ENCODE data around the gene TGFBR3. TPM values are rescaled to one million over a fixed set of nuclear protein-coding genes. Genes with fewer than 3 reads are reported as not detected.

The TGFBR3 gene
- total RNA-seq, 1 experiment from 2014 or later = 4.2 TPM

DNA sequence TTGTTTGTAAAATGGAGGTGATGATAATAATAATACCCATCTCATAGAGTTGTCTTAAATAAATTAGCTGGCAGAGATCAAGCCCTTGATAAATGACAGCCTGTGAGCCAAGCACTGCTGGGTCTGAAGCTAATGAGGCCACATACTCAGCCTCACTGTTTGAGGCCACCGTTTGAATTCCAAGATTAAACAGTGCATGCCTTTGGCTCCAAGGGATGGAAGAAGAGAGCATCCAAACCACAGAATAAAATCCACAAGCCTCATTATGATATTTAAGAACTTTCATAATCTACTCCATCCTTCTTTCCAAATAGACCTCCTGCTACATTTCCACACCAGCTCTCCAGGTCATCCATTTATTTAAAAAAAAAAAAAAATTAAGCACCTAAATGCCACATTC is 29.0 kb downstream of the TGFBR3 start (continued):
- TF ChIP-seq ZNF317 (CRISPR knock-in tag; IDR thresholded peaks at IDR 0.05; ENCODE audit: borderline replicate concordance, low read depth) (no peak), ZNF423 (CRISPR knock-in tag; IDR thresholded peaks at IDR 0.05) (no peak), ZNF671 (CRISPR knock-in tag; IDR thresholded peaks at IDR 0.05) (no peak), ZNF263 (CRISPR knock-in tag; IDR thresholded peaks at IDR 0.05; ENCODE audit: low read depth) (no peak), RELA (CRISPR knock-in tag; IDR thresholded peaks at IDR 0.05; ENCODE audit: borderline replicate concordance) (no peak)
- TF ChIP-seq, protein P1, sequence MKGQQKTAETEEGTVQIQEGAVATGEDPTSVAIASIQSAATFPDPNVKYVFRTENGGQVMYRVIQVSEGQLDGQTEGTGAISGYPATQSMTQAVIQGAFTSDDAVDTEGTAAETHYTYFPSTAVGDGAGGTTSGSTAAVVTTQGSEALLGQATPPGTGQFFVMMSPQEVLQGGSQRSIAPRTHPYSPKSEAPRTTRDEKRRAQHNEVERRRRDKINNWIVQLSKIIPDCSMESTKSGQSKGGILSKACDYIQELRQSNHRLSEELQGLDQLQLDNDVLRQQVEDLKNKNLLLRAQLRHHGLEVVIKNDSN (CRISPR knock-in tag; IDR thresholded peaks at IDR 0.05) = no peak
- TF ChIP-seq, protein P2, sequence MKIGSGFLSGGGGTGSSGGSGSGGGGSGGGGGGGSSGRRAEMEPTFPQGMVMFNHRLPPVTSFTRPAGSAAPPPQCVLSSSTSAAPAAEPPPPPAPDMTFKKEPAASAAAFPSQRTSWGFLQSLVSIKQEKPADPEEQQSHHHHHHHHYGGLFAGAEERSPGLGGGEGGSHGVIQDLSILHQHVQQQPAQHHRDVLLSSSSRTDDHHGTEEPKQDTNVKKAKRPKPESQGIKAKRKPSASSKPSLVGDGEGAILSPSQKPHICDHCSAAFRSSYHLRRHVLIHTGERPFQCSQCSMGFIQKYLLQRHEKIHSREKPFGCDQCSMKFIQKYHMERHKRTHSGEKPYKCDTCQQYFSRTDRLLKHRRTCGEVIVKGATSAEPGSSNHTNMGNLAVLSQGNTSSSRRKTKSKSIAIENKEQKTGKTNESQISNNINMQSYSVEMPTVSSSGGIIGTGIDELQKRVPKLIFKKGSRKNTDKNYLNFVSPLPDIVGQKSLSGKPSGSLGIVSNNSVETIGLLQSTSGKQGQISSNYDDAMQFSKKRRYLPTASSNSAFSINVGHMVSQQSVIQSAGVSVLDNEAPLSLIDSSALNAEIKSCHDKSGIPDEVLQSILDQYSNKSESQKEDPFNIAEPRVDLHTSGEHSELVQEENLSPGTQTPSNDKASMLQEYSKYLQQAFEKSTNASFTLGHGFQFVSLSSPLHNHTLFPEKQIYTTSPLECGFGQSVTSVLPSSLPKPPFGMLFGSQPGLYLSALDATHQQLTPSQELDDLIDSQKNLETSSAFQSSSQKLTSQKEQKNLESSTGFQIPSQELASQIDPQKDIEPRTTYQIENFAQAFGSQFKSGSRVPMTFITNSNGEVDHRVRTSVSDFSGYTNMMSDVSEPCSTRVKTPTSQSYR (CRISPR knock-in tag; IDR thresholded peaks at IDR 0.05) = no peak

DNA sequence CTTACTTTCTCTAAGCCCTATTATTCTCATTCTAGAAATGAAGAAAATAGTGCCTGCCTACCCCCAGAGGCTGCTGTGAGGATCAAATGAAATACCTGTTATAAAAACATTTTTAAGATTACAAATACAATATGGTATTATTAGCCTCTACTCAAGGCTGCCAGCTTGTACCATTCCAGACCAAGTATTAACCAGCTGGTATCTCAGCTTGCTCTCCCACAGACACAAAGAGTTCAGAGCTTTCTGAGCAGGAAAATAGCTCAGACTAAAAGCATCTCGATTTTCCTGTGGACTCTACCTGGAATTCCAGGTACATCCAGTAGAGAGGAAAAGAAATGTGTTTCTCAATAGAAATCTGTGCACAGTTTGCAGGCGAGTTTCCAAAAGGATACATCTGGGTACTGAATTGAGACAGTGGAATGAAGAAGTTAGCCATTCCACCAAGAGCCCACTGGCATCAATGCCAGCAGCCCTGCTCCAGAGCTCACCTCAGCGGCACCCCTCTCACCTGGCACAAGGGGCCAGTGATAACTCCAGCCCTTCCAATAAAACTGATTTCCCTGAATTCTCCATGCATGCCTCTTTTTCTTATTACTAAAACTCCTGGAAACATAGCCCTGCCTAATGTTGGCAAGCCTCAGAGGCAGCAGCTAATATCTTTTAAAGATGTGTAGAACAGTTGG is 31.0 kb downstream of the TGFBR3 start:
- no peaks in the 10 kb centered on the region for H3K4me1 Mint-ChIP-seq
- POLR2A ChIA-PET = no interaction called here
- DNase-seq (ENCODE audit: low spot score) = no peak
- no peaks in the 10 kb centered on the region for H3K27me3 Mint-ChIP-seq (ENCODE audit: low read depth)
- peaks cover 3% of the 10 kb centered on the region for H3K9me3 Mint-ChIP-seq
- ATAC-seq = no peak
- H3K27ac Mint-ChIP-seq = no peak overlapping the region
- TF ChIP-seq, protein P3, sequence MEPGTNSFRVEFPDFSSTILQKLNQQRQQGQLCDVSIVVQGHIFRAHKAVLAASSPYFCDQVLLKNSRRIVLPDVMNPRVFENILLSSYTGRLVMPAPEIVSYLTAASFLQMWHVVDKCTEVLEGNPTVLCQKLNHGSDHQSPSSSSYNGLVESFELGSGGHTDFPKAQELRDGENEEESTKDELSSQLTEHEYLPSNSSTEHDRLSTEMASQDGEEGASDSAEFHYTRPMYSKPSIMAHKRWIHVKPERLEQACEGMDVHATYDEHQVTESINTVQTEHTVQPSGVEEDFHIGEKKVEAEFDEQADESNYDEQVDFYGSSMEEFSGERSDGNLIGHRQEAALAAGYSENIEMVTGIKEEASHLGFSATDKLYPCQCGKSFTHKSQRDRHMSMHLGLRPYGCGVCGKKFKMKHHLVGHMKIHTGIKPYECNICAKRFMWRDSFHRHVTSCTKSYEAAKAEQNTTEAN (CRISPR knock-in tag; IDR thresholded peaks at IDR 0.05) = no peak
- TF ChIP-seq, protein P4, sequence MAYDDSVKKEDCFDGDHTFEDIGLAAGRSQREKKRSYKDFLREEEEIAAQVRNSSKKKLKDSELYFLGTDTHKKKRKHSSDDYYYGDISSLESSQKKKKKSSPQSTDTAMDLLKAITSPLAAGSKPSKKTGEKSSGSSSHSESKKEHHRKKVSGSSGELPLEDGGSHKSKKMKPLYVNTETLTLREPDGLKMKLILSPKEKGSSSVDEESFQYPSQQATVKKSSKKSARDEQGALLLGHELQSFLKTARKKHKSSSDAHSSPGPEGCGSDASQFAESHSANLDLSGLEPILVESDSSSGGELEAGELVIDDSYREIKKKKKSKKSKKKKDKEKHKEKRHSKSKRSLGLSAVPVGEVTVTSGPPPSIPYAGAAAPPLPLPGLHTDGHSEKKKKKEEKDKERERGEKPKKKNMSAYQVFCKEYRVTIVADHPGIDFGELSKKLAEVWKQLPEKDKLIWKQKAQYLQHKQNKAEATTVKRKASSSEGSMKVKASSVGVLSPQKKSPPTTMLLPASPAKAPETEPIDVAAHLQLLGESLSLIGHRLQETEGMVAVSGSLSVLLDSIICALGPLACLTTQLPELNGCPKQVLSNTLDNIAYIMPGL (CRISPR knock-in tag; IDR thresholded peaks at IDR 0.05) = no peak
- TF ChIP-seq ZNF263 (CRISPR knock-in tag; IDR thresholded peaks at IDR 0.05; ENCODE audit: low read depth) = no peak
- no peak for TF ChIP-seq ZNF416 (CRISPR knock-in tag; IDR thresholded peaks at IDR 0.05)
- TF ChIP-seq NR1H2 (CRISPR knock-in tag; IDR thresholded peaks at IDR 0.05) = no peak
- TF ChIP-seq, protein P5, sequence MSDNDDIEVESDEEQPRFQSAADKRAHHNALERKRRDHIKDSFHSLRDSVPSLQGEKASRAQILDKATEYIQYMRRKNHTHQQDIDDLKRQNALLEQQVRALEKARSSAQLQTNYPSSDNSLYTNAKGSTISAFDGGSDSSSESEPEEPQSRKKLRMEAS (CRISPR knock-in tag; IDR thresholded peaks at IDR 0.05) = no peak
- TF ChIP-seq GRHL2 (CRISPR knock-in tag; IDR thresholded peaks at IDR 0.05; ENCODE audit: insufficient replicate concordance, severe bottlenecking) = no peak
- no peaks in the 10 kb centered on the region for H3K36me3 Mint-ChIP-seq
- CTCF ChIA-PET = no interaction called here
- H3K4me3 Mint-ChIP-seq = no peak overlapping the region

DNA sequence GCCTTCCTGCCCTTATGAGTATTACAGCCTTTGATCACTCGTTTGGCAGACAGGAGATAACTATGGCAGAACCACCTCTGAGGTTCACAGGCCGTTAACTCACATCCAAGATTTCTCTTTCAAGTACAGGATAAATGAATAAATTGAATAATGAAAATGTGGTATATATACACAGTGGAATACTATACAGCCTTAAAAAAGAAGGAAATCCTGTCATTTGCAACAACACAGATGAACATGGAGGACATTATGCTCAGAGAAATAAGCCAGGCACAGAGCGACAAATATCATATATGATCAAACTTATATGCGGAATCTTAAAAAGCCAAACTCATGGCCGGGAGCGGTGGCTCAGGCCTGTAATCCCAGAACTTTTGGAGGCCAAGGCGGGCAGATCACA is 32.6 kb downstream of the TGFBR3 start:
- Mint-ChIP-seq H3K27me3 (ENCODE audit: low read depth) (no peaks in the 10 kb centered on the region), H3K27ac (no peak overlapping the region), H3K4me3 (no peak overlapping the region), H3K36me3 (no peaks in the 10 kb centered on the region), H3K9me3 (peaks cover 3% of the 10 kb centered on the region), H3K4me1 (peaks cover 6% of the 10 kb centered on the region; the same call in 1 of the 2 replicates)
- TF ChIP-seq ZNF416 (CRISPR knock-in tag; IDR thresholded peaks at IDR 0.05) (no peak), GRHL2 (CRISPR knock-in tag; IDR thresholded peaks at IDR 0.05; ENCODE audit: insufficient replicate concordance, severe bottlenecking) (no peak), FOXJ3 (CRISPR knock-in tag; IDR thresholded peaks at IDR 0.05; ENCODE audit: borderline replicate concordance) (no peak), EMX1 (CRISPR knock-in tag; IDR thresholded peaks at IDR 0.05) (no peak), OVOL2 (CRISPR knock-in tag; IDR thresholded peaks at IDR 0.05; ENCODE audit: borderline replicate concordance) (no peak)
- TF ChIP-seq, protein P6, sequence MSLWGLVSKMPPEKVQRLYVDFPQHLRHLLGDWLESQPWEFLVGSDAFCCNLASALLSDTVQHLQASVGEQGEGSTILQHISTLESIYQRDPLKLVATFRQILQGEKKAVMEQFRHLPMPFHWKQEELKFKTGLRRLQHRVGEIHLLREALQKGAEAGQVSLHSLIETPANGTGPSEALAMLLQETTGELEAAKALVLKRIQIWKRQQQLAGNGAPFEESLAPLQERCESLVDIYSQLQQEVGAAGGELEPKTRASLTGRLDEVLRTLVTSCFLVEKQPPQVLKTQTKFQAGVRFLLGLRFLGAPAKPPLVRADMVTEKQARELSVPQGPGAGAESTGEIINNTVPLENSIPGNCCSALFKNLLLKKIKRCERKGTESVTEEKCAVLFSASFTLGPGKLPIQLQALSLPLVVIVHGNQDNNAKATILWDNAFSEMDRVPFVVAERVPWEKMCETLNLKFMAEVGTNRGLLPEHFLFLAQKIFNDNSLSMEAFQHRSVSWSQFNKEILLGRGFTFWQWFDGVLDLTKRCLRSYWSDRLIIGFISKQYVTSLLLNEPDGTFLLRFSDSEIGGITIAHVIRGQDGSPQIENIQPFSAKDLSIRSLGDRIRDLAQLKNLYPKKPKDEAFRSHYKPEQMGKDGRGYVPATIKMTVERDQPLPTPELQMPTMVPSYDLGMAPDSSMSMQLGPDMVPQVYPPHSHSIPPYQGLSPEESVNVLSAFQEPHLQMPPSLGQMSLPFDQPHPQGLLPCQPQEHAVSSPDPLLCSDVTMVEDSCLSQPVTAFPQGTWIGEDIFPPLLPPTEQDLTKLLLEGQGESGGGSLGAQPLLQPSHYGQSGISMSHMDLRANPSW (CRISPR knock-in tag; conservative IDR thresholded peaks at IDR 0.05; ENCODE audit: low read depth) = no peak
- TF ChIP-seq, protein P7, sequence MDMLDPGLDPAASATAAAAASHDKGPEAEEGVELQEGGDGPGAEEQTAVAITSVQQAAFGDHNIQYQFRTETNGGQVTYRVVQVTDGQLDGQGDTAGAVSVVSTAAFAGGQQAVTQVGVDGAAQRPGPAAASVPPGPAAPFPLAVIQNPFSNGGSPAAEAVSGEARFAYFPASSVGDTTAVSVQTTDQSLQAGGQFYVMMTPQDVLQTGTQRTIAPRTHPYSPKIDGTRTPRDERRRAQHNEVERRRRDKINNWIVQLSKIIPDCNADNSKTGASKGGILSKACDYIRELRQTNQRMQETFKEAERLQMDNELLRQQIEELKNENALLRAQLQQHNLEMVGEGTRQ (CRISPR knock-in tag; IDR thresholded peaks at IDR 0.05) = no peak
- TF ChIP-seq, protein P8, sequence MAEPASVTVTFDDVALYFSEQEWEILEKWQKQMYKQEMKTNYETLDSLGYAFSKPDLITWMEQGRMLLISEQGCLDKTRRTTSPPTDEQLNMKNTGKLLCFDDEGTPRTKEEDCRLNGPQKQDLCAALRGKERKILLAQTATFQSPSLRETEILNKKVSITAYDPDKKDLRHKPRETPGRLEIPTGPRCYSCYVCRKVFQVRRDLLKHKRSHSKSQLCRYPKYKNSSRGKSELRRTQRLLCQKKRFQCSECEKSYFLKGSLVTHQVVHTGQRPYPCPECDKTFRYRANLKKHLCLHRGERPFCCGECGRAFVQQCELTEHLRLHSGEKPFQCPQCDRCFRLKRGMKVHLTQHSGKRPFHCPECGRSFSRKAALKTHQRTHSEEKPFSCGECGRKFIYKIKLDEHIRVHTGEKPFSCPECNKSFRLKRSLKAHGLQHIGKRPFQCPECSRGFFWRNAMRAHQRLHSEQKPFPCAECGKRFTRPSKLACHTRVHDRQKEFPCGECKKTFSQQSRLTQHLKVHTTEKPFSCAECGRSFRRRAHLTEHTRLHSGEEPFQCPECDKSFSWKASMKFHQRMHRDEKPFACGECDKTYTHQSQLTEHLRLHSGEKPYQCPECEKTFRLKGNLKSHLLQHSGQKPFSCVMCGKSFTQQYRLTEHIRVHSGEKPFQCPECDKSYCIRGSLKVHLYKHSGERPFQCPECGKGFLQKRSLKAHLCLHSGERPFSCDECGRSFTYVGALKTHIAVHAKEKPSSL (CRISPR knock-in tag; conservative IDR thresholded peaks at IDR 0.05) = no peak
- CTCF ChIA-PET = no interaction called here
- POLR2A ChIA-PET = no interaction called here
- ATAC-seq (no peak), DNase-seq (ENCODE audit: low spot score) (no peak)
